T-helper 2 cell treated with Interferon-gamma antibody and Interleukin-4, amounts not matched to agents 100 ng/mL and 5 ng/mL, for 36 hours (primary cell): ENCODE results near the gene VPS29. TPM values are rescaled to one million over a fixed set of nuclear protein-coding genes. Genes with fewer than 3 reads are reported as not detected.
"Not testable (repeated sequence)": the region's sequence is repeated elsewhere in the genome, so short reads cannot be mapped to it uniquely, and the experiment has no call there.

Experiments
- intact Hi-C: fragments of 100-400 bp; cut with micrococcal nuclease; formaldehyde crosslinking; loops from one replicate; pipeline ENCODE4 v1.15.1; 2023
- total RNA-seq: library from RNA; stranded (reverse); gene quantifications from 2 replicates; pipeline ENCODE4 v1.2.3, GENCODE V29; 2022

VPS29 gene
- total RNA-seq, 1 donor from 2014 or later, result 132 TPM

- intact Hi-C loops, result no loop called here
Observed at GRCh38 chr12:110528277-110528839, 26.4 kb upstream of the VPS29 start.

GRCh38 chr12:110520876-110521712, 19.2 kb upstream of the VPS29 start:
- intact Hi-C loops, result not testable (repeated sequence)

GRCh38 chr12:110518014-110518413, 16.1 kb upstream of the VPS29 start:
- intact Hi-C loops, result not testable (repeated sequence)

- intact Hi-C loops, result no loop called here
Observed at GRCh38 chr12:110516995-110517394, 15.1 kb upstream of the VPS29 start.

- intact Hi-C loops, result no loop called here
Observed at GRCh38 chr12:110514363-110514762, 12.5 kb upstream of the VPS29 start.

- intact Hi-C loops, result no loop called here
Observed at GRCh38 chr12:110513842-110514241, 11.9 kb upstream of the VPS29 start.

- intact Hi-C loops, result no loop called here
Observed at GRCh38 chr12:110508071-110508586, 6.2 kb upstream of the VPS29 start.

GRCh38 chr12:110505332-110505731, 3.4 kb upstream of the VPS29 start:
- intact Hi-C loops, result no loop called here

GRCh38 chr12:110503432-110503831, 1.5 kb upstream of the VPS29 start:
- intact Hi-C loops, result loop anchor here (2.0 to 5.0 kb wide), 3 partner anchors 79 to 506 kb away; partner anchors contain the start of genes ANKRD13A, GIT2, PPTC7 and TCTN1

GRCh38 chr12:110501399-110501751, 536 bp downstream of the VPS29 start:
- intact Hi-C loops, result loop anchor here (2.0 to 5.0 kb wide), 3 partner anchors 99 to 504 kb away; partner anchors contain the start of genes ANAPC7, ANKRD13A, GIT2 and TCTN1

GRCh38 chr12:110498984-110499706, 2.8 kb downstream of the VPS29 start:
- intact Hi-C loops, result no loop called here

- intact Hi-C loops, result no loop called here
Observed at GRCh38 chr12:110475426-110475825, 26.5 kb downstream of the VPS29 start.

GRCh38 chr12:110468214-110469048, 33.5 kb downstream of the VPS29 start, which contains the start of the genes FAM216A and GPN3:
TSS of gene FAM216A (plus strand) at chr12:110468845. CDS start at chr12:110468876, 31 bp downstream.
TSS of gene GPN3 (minus strand) at chr12:110468257. CDS start at chr12:110468203, 54 bp downstream.
- intact Hi-C loops, result loop anchor here (1.0 to 2.0 kb wide), 8 partner anchors 18 to 358 kb away; partner anchors contain the start of genes ARPC3, ATP2A2, PPTC7 and RAD9B

GRCh38 chr12:110467847-110468213, 34.1 kb downstream of the VPS29 start:
- intact Hi-C loops, result loop anchor here (1.0 to 2.0 kb wide), 5 partner anchors 18 to 273 kb away; partner anchors contain the start of genes ARPC3, ATP2A2, PPTC7 and RAD9B

GRCh38 chr12:110466791-110467190, 35.1 kb downstream of the VPS29 start:
- intact Hi-C loops, result no loop called here

- intact Hi-C loops, result not testable (repeated sequence)
Observed at GRCh38 chr12:110465765-110466164, 36.1 kb downstream of the VPS29 start.

GRCh38 chr12:110465024-110465423, 36.9 kb downstream of the VPS29 start:
- intact Hi-C loops, result no loop called here

- intact Hi-C loops, result not testable (repeated sequence)
Observed at GRCh38 chr12:110461189-110461588, 40.7 kb downstream of the VPS29 start.

GRCh38 chr12:110458756-110459155, 43.2 kb downstream of the VPS29 start:
- intact Hi-C loops, result no loop called here

- intact Hi-C loops, result loop anchor here (5.0 kb wide), 1 partner anchor 244 kb away; no protein-coding TSS in a partner anchor
Observed at GRCh38 chr12:110453569-110454296, 48.2 kb downstream of the VPS29 start.
